Panc1 (cell line): ENCODE data around the gene KRT16.

Experiments
- POLR2AphosphoS5 ChIP-seq: IDR thresholded peaks from 2 replicates; pipeline ENCODE4 v1.6.1; 2012; ENCODE audit warnings: mild to moderate bottlenecking, low read depth, low read length, moderate library complexity
- TF ChIP-seq, protein P1 (sequence below): fragments of 450-650 bp; IDR thresholded peaks from 2 replicates; pipeline ENCODE4 v1.5.1; 2017; ENCODE audit warnings: mild to moderate bottlenecking

GRCh38 chr17:41627316-41628072 lies 14.9 kb upstream of the KRT16 start:
- TF ChIP-seq, protein P1, sequence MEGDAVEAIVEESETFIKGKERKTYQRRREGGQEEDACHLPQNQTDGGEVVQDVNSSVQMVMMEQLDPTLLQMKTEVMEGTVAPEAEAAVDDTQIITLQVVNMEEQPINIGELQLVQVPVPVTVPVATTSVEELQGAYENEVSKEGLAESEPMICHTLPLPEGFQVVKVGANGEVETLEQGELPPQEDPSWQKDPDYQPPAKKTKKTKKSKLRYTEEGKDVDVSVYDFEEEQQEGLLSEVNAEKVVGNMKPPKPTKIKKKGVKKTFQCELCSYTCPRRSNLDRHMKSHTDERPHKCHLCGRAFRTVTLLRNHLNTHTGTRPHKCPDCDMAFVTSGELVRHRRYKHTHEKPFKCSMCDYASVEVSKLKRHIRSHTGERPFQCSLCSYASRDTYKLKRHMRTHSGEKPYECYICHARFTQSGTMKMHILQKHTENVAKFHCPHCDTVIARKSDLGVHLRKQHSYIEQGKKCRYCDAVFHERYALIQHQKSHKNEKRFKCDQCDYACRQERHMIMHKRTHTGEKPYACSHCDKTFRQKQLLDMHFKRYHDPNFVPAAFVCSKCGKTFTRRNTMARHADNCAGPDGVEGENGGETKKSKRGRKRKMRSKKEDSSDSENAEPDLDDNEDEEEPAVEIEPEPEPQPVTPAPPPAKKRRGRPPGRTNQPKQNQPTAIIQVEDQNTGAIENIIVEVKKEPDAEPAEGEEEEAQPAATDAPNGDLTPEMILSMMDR = no peak
- no peak for TF ChIP-seq POLR2AphosphoS5
